ENCODE data around the gene NTPCR. TPM values are rescaled to one million over a fixed set of nuclear protein-coding genes. Genes with fewer than 3 reads are reported as not detected.

Gene NTPCR
- total RNA-seq (2021; ENCODE audit: unreplicated experiment) (34.2 TPM), Bru-seq, nascent RNA (percentile 62 among the genes with signal in this experiment), BruChase-seq, experiment 1, labeled RNA remaining after a 6-hour chase (percentile 70 among the genes with signal in this experiment), BruChase-seq, experiment 2, labeled RNA remaining after a 2-hour chase (percentile 71 among the genes with signal in this experiment)
- polyA plus RNA-seq (2012): 30.0 and 30.1 TPM in 2 replicates
- long read RNA-seq, full-length matches to known transcripts: 32 of 39 reads
- long read RNA-seq, partial matches to known transcripts: 5 of 39 reads
- long read RNA-seq, other reads (novel, unspliced or antisense): 2 of 39 reads

- peak; percentile 84 for ATAC-seq
- Histone ChIP-seq H3K9ac (ENCODE audit: low read length) (peak within 1 kb of the TSS; percentile 78), H3K9me3 (ENCODE audit: control insufficient read depth in 1 of 2, insufficient read depth in 1 of 2, low read depth in 1 of 2, low read length in 2 of 2) (no peaks in the 10 kb centered on the region), H3K79me2 (ENCODE audit: insufficient read depth, low read length) (peaks cover 17% of the 10 kb centered on the region), H3K4me1 (ENCODE audit: control insufficient read depth in 1 of 2, insufficient read depth in 2 of 2, low read length in 2 of 2) (peaks cover 23 to 33% of the 10 kb centered on the region in 2 experiments), H3K4me2 (ENCODE audit: low read length) (peak within 1 kb of the TSS; percentile 94), H3K9me2 (ENCODE audit: insufficient read depth) (no peaks in the 10 kb centered on the region), H3K36me3 (ENCODE audit: control insufficient read depth in 1 of 2, insufficient read depth in 2 of 2, low read length in 2 of 2) (no peaks in the 10 kb centered on the region), H3K4me3 (replicated peaks in 1 of 2; ENCODE audit: low read depth in 1 of 2, low read length in 2 of 2) (peak within 1 kb of the TSS; percentile 51 to 72), H4K20me1 (ENCODE audit: insufficient read depth) (no peaks in the 10 kb centered on the region), H2AFZ (ENCODE audit: low read depth, low read length, poor library complexity, severe bottlenecking) (peak within 1 kb of the TSS; percentile 63), H3K27me3 (ENCODE audit: insufficient read depth, low read length) (no peaks in the 10 kb centered on the region), H3K27ac (ENCODE audit: low read depth, low read length) (peak within 1 kb of the TSS; percentile 56)
- POLR2A ChIA-PET: no interaction called here
- RAD21 ChIA-PET (ENCODE audit: low non-redundant PET in 1 of 2, low total read pairs in 2 of 2, uncharacterized antibody in 2 of 2, unreplicated experiment in 2 of 2): no interaction called here
- TSS peak; percentile 45 for BruUV-seq (replicated peaks)
- CTCF ChIA-PET: no interaction called here
- DNase-seq (ENCODE audit: low read depth, low spot score): peak; percentile 83
- intact Hi-C loops (cut with micrococcal nuclease): loop anchor here (2.0 kb wide), 1 partner anchor 316 kb away; no protein-coding TSS in a partner anchor
- TF ChIP-seq FOSL1 (IDR thresholded peaks at IDR 0.05; ENCODE audit: low read depth) (no peak), ATF3 (IDR thresholded peaks at IDR 0.05) (no peak), POLR2A (IDR thresholded peaks at IDR 0.05; ENCODE audit: borderline replicate concordance, extremely low read depth, insufficient read depth, insufficient read length) (peak; percentile 79), TCF7L2 (IDR thresholded peaks at IDR 0.05; ENCODE audit: borderline replicate concordance, extremely low read depth, insufficient read depth, insufficient read length) (peak; percentile 71), CTCF (IDR thresholded peaks at IDR 0.05 in 2 of 3, conservative IDR thresholded peaks at IDR 0.05 in 1 of 3; ENCODE audit: borderline replicate concordance in 1 of 3, insufficient read depth in 1 of 3, low read depth in 2 of 3, low read length in 2 of 3) (no peak), SP1 (IDR thresholded peaks at IDR 0.05; ENCODE audit: low read depth) (no peak), JUND (IDR thresholded peaks at IDR 0.05) (no peak), CEBPB (IDR thresholded peaks at IDR 0.05; ENCODE audit: low read depth) (no peak), SRF (IDR thresholded peaks at IDR 0.05; ENCODE audit: low read depth) (no peak), ELF1 (IDR thresholded peaks at IDR 0.05; ENCODE audit: borderline replicate concordance, low read depth) (no peak), POLR2AphosphoS5 (IDR thresholded peaks at IDR 0.05; ENCODE audit: low read depth, low read length) (peak; percentile 95), EGR1 (IDR thresholded peaks at IDR 0.05; ENCODE audit: low read depth) (no peak; the same call in 1 of the 2 replicates), REST (IDR thresholded peaks at IDR 0.05; ENCODE audit: low read depth) (no peak), CBX3 (IDR thresholded peaks at IDR 0.05; ENCODE audit: low read depth) (no peak), ZBTB33 (IDR thresholded peaks at IDR 0.05; ENCODE audit: extremely low read depth, insufficient replicate concordance, low read length) (no peak), EZH2 (IDR thresholded peaks at IDR 0.05) (no peak), ZFX (IDR thresholded peaks at IDR 0.05) (no peak)
These were observed at the start of gene NTPCR for GRCh38 chr1:232950197-232951176. TSS of gene NTPCR (plus strand) at chr1:232950611. CDS start at chr1:232950711, 100 bp downstream.

Data from HCT116 (cell line).